PC-9 (cell line): Measurements from ENCODE around the gene BTN3A1. TPM values are rescaled to one million over a fixed set of nuclear protein-coding genes. Genes with fewer than 3 reads are reported as not detected.

Source experiments
- BruUV-seq: library from RNA; stranded (reverse); fragments of 400-500 nt; replicated peaks from 2 replicates; lab custom pipeline; 2021; lab: Mats Ljungman, UMichigan
- CTCF ChIA-PET: fragments of 300-600 bp; sonication (Branson Sonifier 250); formaldehyde crosslinking; loops from one replicate; lab custom pipeline; 2022; ENCODE audit warnings: antibody characterized with exemption; lab: Charles Lee
- POLR2A ChIA-PET: fragments of 300-600 bp; sonication (Branson Sonifier 250); formaldehyde crosslinking; loops from one replicate; lab custom pipeline; 2022; ENCODE audit warnings: antibody characterized with exemption; ENCODE audit not compliant: unreplicated experiment; lab: Charles Lee
- DNase-seq, 2 experiments: peaks; one replicate each; pipeline versions ENCODE4 v3.0.0 to v3.0.0-alpha.2; 2015 to 2022; ENCODE audit warnings: mixed read lengths in 1 of 2
- H2AFZ ChIP-seq: fragments of 200-600 bp; sonication (generic); 2 replicates; pipeline ENCODE4 v1.8.1; 2017; ENCODE audit warnings: antibody characterized with exemption
- H3F3A ChIP-seq: fragments of 200-600 bp; sonication (generic); 2 replicates; pipeline ENCODE4 v1.8.1; 2017; ENCODE audit warnings: antibody characterized with exemption, mild to moderate bottlenecking, low read depth; ENCODE audit not compliant: insufficient read depth
- H3K27ac ChIP-seq: fragments of 200-600 bp; sonication (generic); 2 replicates; pipeline ENCODE4 v1.6.1; 2016; ENCODE audit warnings: mixed run types
- H3K27me3 ChIP-seq: fragments of 200-600 bp; sonication (generic); 2 replicates; pipeline ENCODE4 v1.6.1; 2016; ENCODE audit warnings: low read depth, mixed run types; ENCODE audit not compliant: insufficient read depth
- H3K36me3 ChIP-seq: fragments of 200-600 bp; sonication (generic); 2 replicates; pipeline ENCODE4 v1.6.1; 2016; ENCODE audit warnings: low read depth, mixed run types
- H3K4me1 ChIP-seq: fragments of 200-600 bp; sonication (generic); replicated peaks from 2 replicates; pipeline ENCODE4 v1.6.1; 2016; ENCODE audit warnings: mixed run types; ENCODE audit not compliant: insufficient read depth
- H3K4me2 ChIP-seq: fragments of 200-600 bp; sonication (generic); 2 replicates; pipeline ENCODE4 v1.6.1; 2017; ENCODE audit warnings: mixed run types
- H3K4me3 ChIP-seq: fragments of 200-600 bp; sonication (generic); 2 replicates; pipeline ENCODE4 v1.6.1; 2016; ENCODE audit warnings: mixed run types
- H3K79me2 ChIP-seq: fragments of 200-600 bp; sonication (generic); 2 replicates; pipeline ENCODE4 v1.6.1; 2017; ENCODE audit warnings: low read depth, mixed run types
- H3K9me2 ChIP-seq: fragments of 200-600 bp; sonication (generic); 2 replicates; pipeline ENCODE4 v1.8.1; 2017; ENCODE audit warnings: mild to moderate bottlenecking; ENCODE audit not compliant: insufficient read depth
- H3K9me3 ChIP-seq: fragments of 200-600 bp; sonication (generic); 2 replicates; pipeline ENCODE4 v1.8.1; 2016; ENCODE audit warnings: low read depth; ENCODE audit not compliant: insufficient read depth
- H4K20me1 ChIP-seq: fragments of 200-600 bp; sonication (generic); 2 replicates; pipeline ENCODE4 v1.8.1; 2017; ENCODE audit not compliant: insufficient read depth
- CTCF ChIP-seq: fragments of 200-600 bp; sonication (generic); conservative IDR thresholded peaks from 2 replicates; pipeline ENCODE4 v1.6.1; 2017; ENCODE audit warnings: mixed run types, antibody characterized with exemption, mild to moderate bottlenecking, moderate library complexity
- EZH2 ChIP-seq: fragments of 200-600 bp; sonication (generic); IDR thresholded peaks from 2 replicates; pipeline ENCODE4 v1.8.0; 2017; ENCODE audit warnings: antibody characterized with exemption, low read depth
- intact Hi-C: fragments of 100-400 bp; cut with micrococcal nuclease; formaldehyde crosslinking; loops from one replicate; pipeline ENCODE4 v1.10.0; 2022; ENCODE audit not compliant: unreplicated experiment
- total RNA-seq: library from RNA; stranded (reverse); gene quantifications from 2 replicates; pipeline ENCODE4 v1.2.3, GENCODE V29; 2021

The BTN3A1 gene
- total RNA-seq, 1 experiment from 2014 or later, result 28.3 TPM

GRCh38 chr6:26379292-26379691 is 22.8 kb upstream of the BTN3A1 start:
- TF ChIP-seq EZH2, result no peak
- TF ChIP-seq CTCF, result no peak
- no peaks in the 10 kb centered on the region for H3K36me3 ChIP-seq
- H3K27ac ChIP-seq, result no peak overlapping the region
- no peak overlapping the region for H2AFZ ChIP-seq
- H3K4me3 ChIP-seq, result no peak overlapping the region
- no peaks in the 10 kb centered on the region for H3K9me3 ChIP-seq
- DNase-seq, result no peak
- H3K9me2 ChIP-seq, result no peaks in the 10 kb centered on the region
- ChIA-PET POLR2A (no interaction called here), CTCF (no interaction called here)
- no TSS peak for BruUV-seq
- no peaks in the 10 kb centered on the region for H3K79me2 ChIP-seq
- H3F3A ChIP-seq, result peaks cover 7% of the 10 kb centered on the region; the same call in 1 of the 2 replicates
- intact Hi-C loops, result no loop called here
- H3K4me1 ChIP-seq, result peaks cover 10% of the 10 kb centered on the region
- no peaks in the 10 kb centered on the region for H3K27me3 ChIP-seq
- no peaks in the 10 kb centered on the region for H4K20me1 ChIP-seq
- no peak overlapping the region for H3K4me2 ChIP-seq

GRCh38 chr6:26379740-26380139 is 22.3 kb upstream of the BTN3A1 start:
- Histone ChIP-seq H4K20me1 (no peaks in the 10 kb centered on the region), H3K4me3 (no peak overlapping the region), H3K36me3 (no peaks in the 10 kb centered on the region), H2AFZ (no peak overlapping the region), H3K79me2 (no peaks in the 10 kb centered on the region), H3K9me3 (no peaks in the 10 kb centered on the region), H3K9me2 (no peaks in the 10 kb centered on the region), H3K4me2 (no peak overlapping the region), H3F3A (peaks cover 7% of the 10 kb centered on the region; the same call in 1 of the 2 replicates), H3K27ac (no peak overlapping the region), H3K27me3 (no peaks in the 10 kb centered on the region), H3K4me1 (peaks cover 11% of the 10 kb centered on the region)
- intact Hi-C loops, result no loop called here
- BruUV-seq, result no TSS peak
- no peak for DNase-seq
- ChIA-PET CTCF (no interaction called here), POLR2A (no interaction called here)
- TF ChIP-seq CTCF (no peak), EZH2 (no peak)

GRCh38 chr6:26380256-26380655 is 21.8 kb upstream of the BTN3A1 start:
- peaks cover 11% of the 10 kb centered on the region for H3K4me1 ChIP-seq
- CTCF ChIA-PET, result no interaction called here
- no peak overlapping the region for H3K4me2 ChIP-seq

More at GRCh38 chr6:26380256-26380655, 21.8 kb upstream of the BTN3A1 start:
- H3K9me2 ChIP-seq, result no peaks in the 10 kb centered on the region
- H3K9me3 ChIP-seq, result no peaks in the 10 kb centered on the region
- H3K36me3 ChIP-seq, result no peaks in the 10 kb centered on the region
- no peak for DNase-seq
- H2AFZ ChIP-seq, result no peak overlapping the region
- no TSS peak for BruUV-seq
- POLR2A ChIA-PET, result no interaction called here
- TF ChIP-seq CTCF (no peak), EZH2 (no peak)
- H3K4me3 ChIP-seq, result no peak overlapping the region
- no peak overlapping the region for H3K27ac ChIP-seq
- intact Hi-C loops, result no loop called here
- no peaks in the 10 kb centered on the region for H3K79me2 ChIP-seq
- H4K20me1 ChIP-seq, result no peaks in the 10 kb centered on the region
- H3K27me3 ChIP-seq, result no peaks in the 10 kb centered on the region
- peaks cover 7% of the 10 kb centered on the region; the same call in 1 of the 2 replicates for H3F3A ChIP-seq
